Muscle layer of duodenum (tissue), 2 donors: ENCODE measurements around the gene TANC1.

Source experiments
- H3K27ac ChIP-seq: one replicate; pipeline ENCODE4 v1.7.0; 2013; ENCODE audit warnings: mild to moderate bottlenecking, low read length
- H3K27me3 ChIP-seq: one replicate; pipeline ENCODE4 v1.7.0; 2013; ENCODE audit warnings: low read depth, mild to moderate bottlenecking, control low read depth, low read length
- H3K36me3 ChIP-seq, 2 donors: one replicate each; pipeline ENCODE4 v1.7.0; 2013; ENCODE audit warnings: low read length in 2 of 2, control low read depth in 1 of 2, mild to moderate bottlenecking in 1 of 2; ENCODE audit not compliant: insufficient read depth in 2 of 2, control insufficient read depth in 1 of 2
- H3K4me1 ChIP-seq, 2 donors: one replicate each; pipeline ENCODE4 v1.7.0; 2013; ENCODE audit warnings: low read length in 2 of 2, mild to moderate bottlenecking in 2 of 2, control low read depth in 1 of 2, moderate library complexity in 1 of 2; ENCODE audit not compliant: insufficient read depth in 2 of 2, control insufficient read depth in 1 of 2
- H3K4me3 ChIP-seq, 2 donors: one replicate each; pipeline ENCODE4 v1.7.0; 2013; ENCODE audit warnings: low read length in 2 of 2, low read depth in 1 of 2, mild to moderate bottlenecking in 1 of 2
- H3K9me3 ChIP-seq, 2 donors: one replicate each; pipeline ENCODE4 v1.7.0; 2013; ENCODE audit warnings: low read length in 2 of 2, control low read depth in 1 of 2, mild to moderate bottlenecking in 1 of 2; ENCODE audit not compliant: control insufficient read depth in 1 of 2
- donor health status: healthy.

Gene TANC1

DNA sequence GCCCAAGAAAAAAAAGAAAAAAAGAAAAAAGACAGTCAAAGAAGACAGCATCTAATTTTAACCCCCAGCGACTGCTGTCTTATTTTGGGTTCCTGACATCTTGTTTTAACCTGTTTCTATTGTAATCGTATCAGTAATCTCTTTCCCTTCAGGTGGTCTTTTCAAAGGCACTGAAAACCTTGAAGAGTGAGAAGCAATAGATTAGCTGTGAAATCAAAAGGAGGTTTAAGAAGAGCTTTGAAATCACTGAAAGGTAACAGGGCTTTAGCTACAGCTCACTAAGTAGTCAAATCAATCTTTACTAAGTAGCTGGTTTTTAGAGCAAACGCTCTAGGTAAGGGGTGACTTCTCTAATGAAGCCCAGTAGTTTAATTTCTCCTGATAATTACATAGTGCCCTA, 5.4 kb upstream of the TANC1 start:
- no peak overlapping the region for H3K4me3 ChIP-seq
- H3K27me3 ChIP-seq = no peaks in the 10 kb centered on the region
- no peak overlapping the region for H3K27ac ChIP-seq
- no peaks in the 10 kb centered on the region for H3K4me1 ChIP-seq
- H3K9me3 ChIP-seq = no peaks in the 10 kb centered on the region
- H3K36me3 ChIP-seq = no peaks in the 10 kb centered on the region

DNA sequence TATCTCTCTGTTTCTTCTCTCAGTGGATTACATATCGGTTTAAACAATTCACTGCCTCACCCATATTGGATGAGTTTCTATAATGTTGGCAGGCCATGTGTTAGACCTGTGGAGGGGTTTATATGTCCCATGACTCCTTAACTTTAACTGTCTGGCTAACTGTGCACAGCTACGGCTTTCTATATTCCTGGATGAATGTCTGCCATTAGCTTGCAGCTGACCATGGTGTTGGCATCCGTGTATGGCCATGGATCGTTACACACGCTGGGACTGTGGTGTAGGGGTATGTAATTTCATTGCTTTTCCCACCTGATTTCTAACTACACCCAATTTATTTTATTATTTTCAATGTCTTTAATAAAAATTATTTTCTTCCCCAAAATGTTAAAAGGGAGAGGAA, 3.3 kb upstream of the TANC1 start:
- Histone ChIP-seq H3K4me3 (no peak overlapping the region), H3K9me3 (no peaks in the 10 kb centered on the region), H3K4me1 (no peaks in the 10 kb centered on the region), H3K27me3 (no peaks in the 10 kb centered on the region), H3K27ac (no peak overlapping the region), H3K36me3 (no peaks in the 10 kb centered on the region)

DNA sequence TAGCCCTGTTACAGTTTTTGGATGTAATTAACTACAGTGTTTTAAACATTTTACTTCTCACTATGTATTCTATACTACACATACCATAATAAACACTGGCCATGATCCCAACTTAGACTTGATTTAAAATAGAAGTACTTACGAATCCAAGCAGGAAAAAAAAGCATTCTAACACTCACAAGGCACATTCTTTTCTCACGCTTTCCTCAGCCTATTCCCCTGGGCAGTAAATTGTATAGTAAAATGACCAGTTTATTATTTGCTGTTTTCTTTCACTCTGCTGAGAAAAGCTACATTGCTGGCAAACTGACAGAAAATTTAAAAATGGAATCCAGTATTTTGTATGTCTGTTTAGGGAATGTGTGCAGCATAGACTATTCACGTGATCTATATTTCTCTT, 2.8 kb upstream of the TANC1 start:
- H3K4me1 ChIP-seq = no peaks in the 10 kb centered on the region
- no peak overlapping the region for H3K27ac ChIP-seq
- no peaks in the 10 kb centered on the region for H3K27me3 ChIP-seq
- no peak overlapping the region for H3K4me3 ChIP-seq
- no peaks in the 10 kb centered on the region for H3K9me3 ChIP-seq
- no peaks in the 10 kb centered on the region for H3K36me3 ChIP-seq

DNA sequence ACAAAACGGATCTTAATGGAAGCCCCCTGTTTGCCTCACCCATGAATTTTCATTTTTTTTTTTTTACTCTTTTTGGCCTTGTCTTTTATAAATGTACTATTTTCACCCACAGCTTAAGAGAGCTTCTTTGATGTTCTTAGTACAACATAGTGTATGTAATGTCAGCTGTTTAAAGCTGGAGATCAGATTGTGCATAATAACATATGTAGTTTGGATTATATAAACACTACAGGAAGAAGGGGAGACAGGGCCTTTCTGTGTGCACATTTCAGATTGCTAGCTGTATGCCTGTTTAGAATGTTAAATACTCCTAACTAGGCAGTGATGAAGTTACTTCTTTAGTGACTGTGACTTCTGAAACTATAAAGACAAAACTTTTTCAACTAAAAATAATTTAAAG, 2.1 kb upstream of the TANC1 start:
- H3K4me3 ChIP-seq = no peak overlapping the region
- no peaks in the 10 kb centered on the region for H3K36me3 ChIP-seq
- H3K4me1 ChIP-seq = no peaks in the 10 kb centered on the region
- H3K9me3 ChIP-seq = no peaks in the 10 kb centered on the region
- H3K27me3 ChIP-seq = no peaks in the 10 kb centered on the region
- H3K27ac ChIP-seq = no peak overlapping the region

- Histone ChIP-seq H3K9me3 (no peaks in the 10 kb centered on the region), H3K36me3 (no peaks in the 10 kb centered on the region), H3K27ac (peak overlapping the region; percentile 86), H3K4me1 (peaks cover 0 to 2% of the 10 kb centered on the region in 2 donors), H3K27me3 (no peaks in the 10 kb centered on the region), H3K4me3 (peak overlapping the region; percentile 83 to 87)
Measured at GRCh38 chr2:158967114-158967730, 1.2 kb upstream of the TANC1 start.

GRCh38 chr2:158967731-158968395, 577 bp upstream of the TANC1 start:
- H3K36me3 ChIP-seq = no peaks in the 10 kb centered on the region
- H3K9me3 ChIP-seq = no peaks in the 10 kb centered on the region
- no peaks in the 10 kb centered on the region for H3K27me3 ChIP-seq
- peaks cover 5 to 6% of the 10 kb centered on the region in 2 donors for H3K4me1 ChIP-seq
- H3K4me3 ChIP-seq = peak overlapping the region; percentile 83 to 87
- H3K27ac ChIP-seq = peak overlapping the region; percentile 86

DNA sequence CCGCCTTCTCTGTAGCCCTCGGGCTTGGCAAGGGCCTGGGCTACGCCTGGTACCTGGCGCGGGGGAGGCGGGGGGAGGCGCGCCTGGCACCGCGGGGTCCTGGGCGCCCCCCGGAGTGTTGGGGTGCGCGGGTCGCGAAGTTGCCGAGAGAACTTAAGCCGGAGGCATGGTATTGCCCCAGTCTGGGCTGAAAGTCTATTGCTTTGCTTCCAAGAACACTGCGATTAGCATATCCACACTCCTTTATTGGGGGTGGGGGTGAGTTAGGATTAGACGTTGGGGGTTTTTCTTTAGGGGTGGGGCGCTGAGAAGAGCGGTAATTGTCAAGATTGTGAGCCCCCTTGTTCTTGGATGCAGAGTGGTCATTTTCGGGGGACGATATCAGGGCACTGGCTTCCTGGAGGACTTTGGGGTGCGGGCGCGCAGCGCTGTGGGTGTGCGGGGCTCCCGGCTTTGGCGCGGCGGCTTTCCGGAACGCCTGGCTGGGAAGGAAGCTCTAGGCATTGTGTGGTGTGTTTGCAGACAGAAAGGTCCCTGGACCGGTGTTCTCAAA, 798 bp downstream of the TANC1 start:
- H3K9me3 ChIP-seq = no peaks in the 10 kb centered on the region
- H3K36me3 ChIP-seq = no peaks in the 10 kb centered on the region
- H3K4me1 ChIP-seq = peaks cover 5 to 15% of the 10 kb centered on the region in 2 donors
- H3K27me3 ChIP-seq = no peaks in the 10 kb centered on the region
- H3K27ac ChIP-seq = peak overlapping the region; percentile 87
- peak overlapping the region; percentile 83 to 87 for H3K4me3 ChIP-seq

DNA sequence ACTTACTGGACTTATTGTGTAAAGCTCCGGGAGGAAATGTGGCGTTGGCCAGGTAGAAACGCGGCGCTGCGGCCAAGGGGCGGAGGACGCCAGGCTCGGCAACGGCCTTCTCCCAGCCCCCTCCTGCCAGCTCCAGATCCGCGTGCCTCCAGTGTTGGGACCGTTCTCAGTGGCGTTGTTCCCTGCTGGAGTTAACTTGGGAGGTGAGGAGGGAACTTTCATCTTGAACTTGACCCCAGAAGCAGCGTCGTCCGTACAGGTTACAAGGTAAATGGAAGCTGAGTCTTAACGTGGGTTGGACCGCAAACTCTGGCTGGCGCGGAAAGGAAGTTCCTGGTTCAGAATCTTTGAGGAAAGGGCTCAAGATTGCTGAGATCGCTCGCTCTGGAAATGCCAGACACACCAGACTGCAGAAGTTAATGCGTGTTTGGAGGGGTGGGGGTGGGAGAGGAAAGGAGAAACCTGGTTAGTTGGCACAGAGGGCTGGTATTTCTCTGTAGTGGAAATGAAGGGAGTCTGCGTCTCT, 1.3 kb downstream of the TANC1 start:
- H3K27me3 ChIP-seq = no peaks in the 10 kb centered on the region
- H3K9me3 ChIP-seq = no peaks in the 10 kb centered on the region
- H3K4me3 ChIP-seq = peak overlapping the region; percentile 83 to 87
- H3K27ac ChIP-seq = peak overlapping the region; percentile 87
- H3K36me3 ChIP-seq = no peaks in the 10 kb centered on the region
- peaks cover 5 to 15% of the 10 kb centered on the region in 2 donors for H3K4me1 ChIP-seq

DNA sequence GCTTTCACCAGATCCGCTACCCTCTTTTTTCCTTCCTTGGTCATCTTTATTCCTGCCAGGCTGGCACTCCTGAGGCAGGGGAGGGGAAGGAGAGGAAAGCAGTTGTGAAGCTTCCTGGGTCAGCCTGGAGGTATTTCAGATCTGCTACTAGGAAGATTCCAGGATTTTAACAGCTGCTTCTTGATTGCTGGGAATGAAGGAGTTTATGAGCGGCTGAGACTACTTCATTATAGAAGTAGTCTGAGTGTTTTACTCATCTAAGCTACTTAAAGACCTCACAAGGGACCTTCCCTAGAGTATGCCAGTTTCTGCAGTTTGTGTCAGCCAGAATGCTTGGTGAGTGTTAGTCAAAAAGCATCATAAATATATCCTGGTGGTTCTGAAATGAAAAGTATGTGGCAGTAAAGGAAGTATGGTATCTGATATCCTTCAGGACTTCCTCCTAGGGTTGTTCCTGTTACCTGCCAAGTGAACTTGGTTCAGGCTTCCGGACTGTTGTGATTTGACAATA, 1.9 kb downstream of the TANC1 start:
- Histone ChIP-seq H3K4me1 (peaks cover 5 to 16% of the 10 kb centered on the region in 2 donors), H3K4me3 (peak overlapping the region; percentile 83 to 87)

DNA sequence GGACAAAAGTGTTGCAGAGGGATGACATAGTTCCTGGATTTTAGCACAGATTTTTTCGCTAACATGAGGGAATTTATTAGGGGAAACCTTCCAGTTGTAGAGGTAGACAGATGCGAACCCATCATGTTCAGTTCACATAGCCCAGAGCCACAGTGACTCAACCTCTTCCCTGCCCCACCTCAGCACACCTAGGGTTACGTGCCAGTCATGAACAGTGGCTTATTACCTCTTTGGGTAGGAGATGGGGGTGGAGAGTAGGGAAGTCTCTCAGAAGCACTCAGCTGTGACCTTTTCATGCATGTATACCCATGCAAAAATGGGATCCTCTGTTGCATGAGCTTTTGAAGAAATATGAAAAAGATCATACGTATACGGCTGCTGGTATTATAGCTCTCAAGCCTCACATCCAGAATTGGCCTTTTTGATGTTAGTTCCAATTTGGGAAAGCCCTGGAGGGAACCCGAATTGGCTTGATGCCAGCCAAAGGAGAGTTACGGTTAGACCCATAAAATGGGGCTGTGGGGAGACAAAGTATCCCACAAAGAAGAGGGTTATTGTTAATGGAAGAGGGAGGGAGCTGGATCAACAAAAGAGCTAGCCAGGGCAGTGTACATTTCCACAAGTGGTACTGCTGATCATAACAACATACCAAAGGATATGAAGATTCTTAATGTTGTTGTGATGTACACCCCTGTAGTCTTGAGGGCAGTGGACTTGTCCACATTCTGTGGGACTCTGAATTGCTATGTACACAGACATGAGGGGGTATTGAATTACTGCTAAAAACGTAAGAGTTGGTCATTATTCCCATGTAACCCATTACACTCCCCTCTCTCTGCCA, 4.9 kb downstream of the TANC1 start:
- Histone ChIP-seq H3K9me3 (no peaks in the 10 kb centered on the region), H3K27ac (no peak overlapping the region)

More for the DNA sequence above, 1.9 kb downstream of the TANC1 start:
- Histone ChIP-seq H3K36me3 (no peaks in the 10 kb centered on the region), H3K27me3 (no peaks in the 10 kb centered on the region), H3K9me3 (no peaks in the 10 kb centered on the region), H3K27ac (peak overlapping the region; percentile 87)

More for the DNA sequence above, 4.9 kb downstream of the TANC1 start:
- Histone ChIP-seq H3K27me3 (no peaks in the 10 kb centered on the region), H3K4me3 (no peak overlapping the region), H3K4me1 (peaks cover 5 to 18% of the 10 kb centered on the region in 2 donors), H3K36me3 (no peaks in the 10 kb centered on the region)
